HEK293T (cell line): ENCODE results near the gene RBMS1.

Experiments
- CTCF ChIA-PET: fragments of 350-600 bp; formaldehyde crosslinking; extraction: SDS; loops from one replicate; lab custom pipeline; 2021; ENCODE audit warnings: antibody characterized with exemption, inconsistent platforms; lab: Yijun Ruan, JAX
- POLR2A ChIA-PET: fragments of 350-600 bp; formaldehyde crosslinking; extraction: SDS; loops from one replicate; lab custom pipeline; 2020; ENCODE audit warnings: antibody characterized with exemption, inconsistent platforms; lab: Yijun Ruan, JAX
- DNase-seq: peaks from one replicate; pipeline ENCODE4 v3.0.0; 2012; ENCODE audit warnings: mixed read lengths; ENCODE audit errors: extremely low spot score
- ARNT ChIP-seq: fragments of 450-650 bp; IDR thresholded peaks from 2 replicates; pipeline ENCODE4 v1.6.1; 2017; ENCODE audit warnings: mild to moderate bottlenecking
- BHLHE40 ChIP-seq: fragments of 450-650 bp; IDR thresholded peaks from 2 replicates; pipeline ENCODE4 v1.6.1; 2016; ENCODE audit warnings: mild to moderate bottlenecking, moderate library complexity, borderline replicate concordance
- CTBP1 ChIP-seq: fragments of 450-650 bp; IDR thresholded peaks from 2 replicates; pipeline ENCODE4 v1.6.1; 2016; ENCODE audit warnings: borderline replicate concordance
- ELF4 ChIP-seq: fragments of 450-650 bp; IDR thresholded peaks from 2 replicates; pipeline ENCODE4 v1.6.1; 2017; ENCODE audit warnings: antibody characterized with exemption
- FOXA1 ChIP-seq: fragments of 450-650 bp; IDR thresholded peaks from 2 replicates; pipeline ENCODE4 v1.6.1; 2016; ENCODE audit warnings: mild to moderate bottlenecking
- FOXK2 ChIP-seq: fragments of 450-650 bp; IDR thresholded peaks from 2 replicates; pipeline ENCODE4 v1.6.1; 2016; ENCODE audit warnings: mild to moderate bottlenecking
- FOXM1 ChIP-seq: fragments of 450-650 bp; IDR thresholded peaks from 2 replicates; pipeline ENCODE4 v1.6.1; 2017; ENCODE audit warnings: mild to moderate bottlenecking, borderline replicate concordance
- HDGF ChIP-seq: fragments of 450-650 bp; IDR thresholded peaks from 2 replicates; pipeline ENCODE4 v1.6.1; 2017; ENCODE audit warnings: antibody characterized with exemption, borderline replicate concordance
- L3MBTL2 ChIP-seq: fragments of 450-650 bp; conservative IDR thresholded peaks from 2 replicates; pipeline ENCODE4 v1.6.1; 2016; ENCODE audit warnings: mild to moderate bottlenecking
- LEF1 ChIP-seq: fragments of 450-650 bp; IDR thresholded peaks from 2 replicates; pipeline ENCODE4 v1.6.1; 2017; ENCODE audit warnings: mild to moderate bottlenecking, borderline replicate concordance
- NFRKB ChIP-seq: fragments of 450-650 bp; IDR thresholded peaks from 2 replicates; pipeline ENCODE4 v1.6.1; 2016; ENCODE audit warnings: mild to moderate bottlenecking, moderate library complexity
- SP1 ChIP-seq: fragments of 450-650 bp; IDR thresholded peaks from 2 replicates; pipeline ENCODE4 v1.6.1; 2017
- SUZ12 ChIP-seq: fragments of 450-650 bp; IDR thresholded peaks from 2 replicates; pipeline ENCODE4 v1.6.1; 2016; ENCODE audit warnings: mild to moderate bottlenecking
- TARDBP ChIP-seq: fragments of 450-650 bp; IDR thresholded peaks from 2 replicates; pipeline ENCODE4 v1.6.1; 2016
- ZNF384 ChIP-seq: fragments of 450-650 bp; IDR thresholded peaks from 2 replicates; pipeline ENCODE4 v1.6.1; 2016
- TF ChIP-seq, protein P1 (sequence below): fragments of 450-650 bp; IDR thresholded peaks from 2 replicates; pipeline ENCODE4 v1.6.1; 2016

RBMS1 gene

DNA sequence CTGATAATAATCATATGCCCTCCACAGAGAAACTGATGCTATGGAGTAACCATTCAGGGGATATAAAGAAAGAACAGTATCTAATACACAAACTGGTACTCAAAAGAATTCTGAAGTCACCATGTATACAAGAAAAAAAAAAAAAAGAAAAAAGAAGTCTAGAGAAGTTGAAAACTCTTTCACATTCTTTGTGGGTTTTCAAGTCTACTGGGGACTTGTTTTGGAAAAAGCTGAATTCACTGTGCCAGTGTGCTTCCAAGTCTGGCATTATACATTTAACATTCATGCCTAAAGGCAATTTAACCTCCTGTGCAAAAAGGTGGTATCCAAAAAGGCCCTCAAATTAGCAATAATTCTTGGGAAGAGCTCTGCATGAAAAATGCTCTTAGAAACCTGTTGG, 198.7 kb downstream of the RBMS1 start:
- ChIA-PET POLR2A (no interaction called here), CTCF (interaction anchor here (0.6 to 0.7 kb wide), 2 partner anchors 29 to 190 kb away, joined by 3 to 5 read pairs; no protein-coding TSS in a partner anchor)

DNA sequence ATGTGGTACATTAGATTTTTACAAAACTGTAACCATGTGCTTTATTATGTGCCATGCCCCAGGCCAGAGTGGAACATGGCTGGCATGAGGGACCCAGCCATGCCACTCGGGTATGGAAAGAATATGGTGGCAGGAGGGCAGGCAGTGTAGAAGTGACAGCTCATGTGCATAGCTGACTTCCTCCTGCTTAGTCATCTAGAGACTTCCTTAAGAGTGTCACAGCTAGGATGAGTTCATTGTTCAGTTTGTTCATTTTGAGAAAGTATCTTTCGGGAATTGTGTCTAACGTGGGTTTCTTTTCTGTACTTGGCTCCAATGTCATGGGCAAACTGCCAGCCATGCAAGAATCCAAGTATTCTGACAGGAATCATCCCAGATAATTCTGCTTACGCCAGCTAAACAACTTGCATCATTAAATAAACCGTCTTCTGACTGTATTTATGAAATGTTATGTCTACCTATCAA, 199.2 kb downstream of the RBMS1 start:
- POLR2A ChIA-PET: no interaction called here
- TF ChIP-seq FOXK2 (no peak), SUZ12 (no peak), FOXA1 (no peak), ELF4 (no peak), FOXM1 (no peak), TARDBP (no peak), NFRKB (no peak), L3MBTL2 (no peak), SP1 (no peak), LEF1 (no peak), HDGF (no peak), ARNT (no peak), ZNF384 (no peak), CTBP1 (no peak)
- TF ChIP-seq, protein P1, sequence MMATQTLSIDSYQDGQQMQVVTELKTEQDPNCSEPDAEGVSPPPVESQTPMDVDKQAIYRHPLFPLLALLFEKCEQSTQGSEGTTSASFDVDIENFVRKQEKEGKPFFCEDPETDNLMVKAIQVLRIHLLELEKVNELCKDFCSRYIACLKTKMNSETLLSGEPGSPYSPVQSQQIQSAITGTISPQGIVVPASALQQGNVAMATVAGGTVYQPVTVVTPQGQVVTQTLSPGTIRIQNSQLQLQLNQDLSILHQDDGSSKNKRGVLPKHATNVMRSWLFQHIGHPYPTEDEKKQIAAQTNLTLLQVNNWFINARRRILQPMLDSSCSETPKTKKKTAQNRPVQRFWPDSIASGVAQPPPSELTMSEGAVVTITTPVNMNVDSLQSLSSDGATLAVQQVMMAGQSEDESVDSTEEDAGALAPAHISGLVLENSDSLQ: no peak
- CTCF ChIA-PET: no interaction called here
- no peak for DNase-seq

More for the DNA sequence above, 198.7 kb downstream of the RBMS1 start:
- no peak for TF ChIP-seq BHLHE40
- TF ChIP-seq FOXK2: no peak
- no peak for TF ChIP-seq LEF1
- TF ChIP-seq CTBP1: no peak
- no peak for TF ChIP-seq TARDBP
- no peak for TF ChIP-seq FOXM1
- no peak for TF ChIP-seq HDGF
- no peak for TF ChIP-seq SP1
- TF ChIP-seq ELF4: no peak
- TF ChIP-seq ARNT: no peak
- no peak for TF ChIP-seq NFRKB
- no peak for TF ChIP-seq ZNF384
- TF ChIP-seq, protein P1: no peak
- TF ChIP-seq SUZ12: no peak
- no peak for TF ChIP-seq FOXA1
- TF ChIP-seq L3MBTL2: no peak
- DNase-seq: no peak

DNA sequence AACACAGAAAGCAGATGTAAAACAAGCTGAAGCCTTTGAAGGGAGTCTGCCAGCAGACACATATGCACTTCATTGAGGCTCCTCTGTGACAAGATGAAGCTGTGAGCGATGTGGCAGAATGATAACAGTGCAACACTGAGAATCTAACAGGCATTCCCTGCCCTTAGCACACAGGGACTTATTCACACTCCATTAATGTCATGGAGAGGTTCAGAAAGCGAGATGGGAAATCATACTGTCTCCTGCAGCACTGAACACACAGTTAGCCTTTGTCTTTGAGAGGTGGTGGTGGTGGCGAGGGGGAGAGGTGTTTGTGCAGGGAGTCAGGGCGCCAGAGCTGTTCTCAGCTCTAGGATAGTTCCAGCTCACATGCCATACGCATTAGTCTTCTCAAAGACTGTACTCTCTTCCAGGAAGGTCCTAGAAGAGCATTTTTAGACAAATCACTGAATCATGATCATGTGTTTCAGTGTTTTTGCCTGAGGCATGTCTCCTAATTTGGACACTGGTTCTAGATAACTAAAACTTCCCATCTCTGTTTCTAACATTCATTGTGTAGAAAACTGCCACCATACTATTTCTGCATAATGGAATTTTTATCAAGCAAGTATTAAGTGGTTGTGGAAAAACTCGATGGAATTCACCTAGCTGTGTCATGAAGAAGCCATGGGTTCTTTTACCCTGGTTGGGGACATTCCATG, 200.1 kb downstream of the RBMS1 start:
- CTCF ChIA-PET: no interaction called here

DNA sequence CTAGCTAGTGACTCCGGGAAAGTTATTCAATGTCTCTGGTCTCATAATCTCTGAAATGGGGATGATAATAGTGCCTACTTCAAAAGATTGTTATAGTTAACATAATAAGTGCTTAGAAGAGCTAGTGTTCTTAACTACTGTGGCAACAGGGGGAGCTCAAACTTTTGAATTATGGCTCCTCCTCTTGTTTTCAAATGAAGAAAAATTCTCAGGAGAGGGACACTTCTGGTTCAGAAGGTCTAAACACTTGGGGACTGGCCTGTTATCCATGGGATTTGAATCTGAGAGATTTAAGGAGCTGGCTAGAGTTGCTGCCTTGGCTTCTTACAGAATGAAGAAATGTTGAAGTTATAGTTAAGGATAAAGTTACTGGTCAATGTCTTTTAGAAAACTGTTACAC, 201.4 kb downstream of the RBMS1 start:
- ChIA-PET CTCF (interaction anchor here (0.7 kb wide), 1 partner anchor 32 kb away, joined by 4 read pairs; no protein-coding TSS in a partner anchor), POLR2A (interaction anchor here (0.8 to 1.4 kb wide), 2 partner anchors 17 to 22 kb away, joined by 3 read pairs; no protein-coding TSS in a partner anchor)
- DNase-seq: no peak
- TF ChIP-seq FOXK2: no peak
- TF ChIP-seq TARDBP: no peak
- no peak for TF ChIP-seq ARNT
- TF ChIP-seq L3MBTL2: no peak
- TF ChIP-seq BHLHE40: no peak
- TF ChIP-seq ZNF384: no peak
- TF ChIP-seq FOXM1: no peak
- TF ChIP-seq CTBP1: no peak
- no peak for TF ChIP-seq SP1
- TF ChIP-seq LEF1: no peak
- TF ChIP-seq HDGF: no peak
- TF ChIP-seq, protein P1: no peak
- TF ChIP-seq FOXA1: no peak
- no peak for TF ChIP-seq SUZ12
- TF ChIP-seq ELF4: no peak

More for the DNA sequence above, 200.1 kb downstream of the RBMS1 start:
- DNase-seq: no peak
- POLR2A ChIA-PET: no interaction called here
- no peak for TF ChIP-seq ELF4
- TF ChIP-seq HDGF: no peak
- TF ChIP-seq ZNF384: no peak
- no peak for TF ChIP-seq LEF1

DNA sequence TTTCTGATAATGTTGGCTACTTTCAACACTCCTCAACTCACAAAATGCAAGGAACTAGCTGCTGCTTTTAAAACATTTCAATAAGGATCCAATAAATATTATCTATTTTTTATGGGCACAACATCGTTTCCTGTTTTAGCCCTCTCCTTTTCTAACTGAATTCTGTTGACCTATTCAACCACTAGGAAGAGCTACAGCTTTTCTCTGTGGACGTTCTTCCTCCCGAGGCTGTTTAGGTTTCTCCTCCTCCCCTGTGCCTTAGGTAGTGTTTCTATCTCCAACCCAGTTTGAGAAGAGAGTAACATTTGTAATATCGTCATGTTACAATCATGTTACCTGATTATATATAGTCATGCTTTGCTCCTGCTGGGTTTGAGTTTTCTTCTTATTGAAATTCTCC, 202.2 kb downstream of the RBMS1 start:
- POLR2A ChIA-PET: interaction anchor here (0.8 to 1.4 kb wide), 2 partner anchors 18 to 21 kb away, joined by 3 read pairs; no protein-coding TSS in a partner anchor

More for the DNA sequence above, 202.2 kb downstream of the RBMS1 start:
- DNase-seq: no peak
- TF ChIP-seq SP1: no peak
- no peak for TF ChIP-seq FOXA1
- TF ChIP-seq TARDBP: no peak
- no peak for TF ChIP-seq CTBP1
- TF ChIP-seq HDGF: no peak
- no peak for TF ChIP-seq ELF4
- TF ChIP-seq ARNT: no peak
- TF ChIP-seq SUZ12: no peak
- TF ChIP-seq ZNF384: no peak
- TF ChIP-seq BHLHE40: no peak
- TF ChIP-seq L3MBTL2: no peak
- no peak for TF ChIP-seq NFRKB
- no peak for TF ChIP-seq LEF1
- CTCF ChIA-PET: interaction anchor here (1.7 kb wide), 1 partner anchor 21 kb away, joined by 6 read pairs; no protein-coding TSS in a partner anchor
